ENCODE measurements around the gene PPP3CA.
"Not testable (repeated sequence)": the region's sequence is repeated elsewhere in the genome, so short reads cannot be mapped to it uniquely, and the experiment has no call there.

Gene PPP3CA

GRCh38 chr4:101009471-101009870, 337.9 kb downstream of the PPP3CA start:
- no peak for DNase-seq (ENCODE audit: low read depth in 2 of 2)

- no peak for DNase-seq (ENCODE audit: low read depth in 2 of 2)
Measured at GRCh38 chr4:101008503-101008902, 338.8 kb downstream of the PPP3CA start.

GRCh38 chr4:101005659-101006058, 341.7 kb downstream of the PPP3CA start:
- DNase-seq (ENCODE audit: low read depth in 2 of 2), result no peak

- DNase-seq (ENCODE audit: low read depth in 2 of 2), result no peak
Measured at GRCh38 chr4:101000496-101000895, 346.8 kb downstream of the PPP3CA start.

- DNase-seq (ENCODE audit: low read depth in 2 of 2), result no peak
Measured at GRCh38 chr4:100995671-100996070, 351.7 kb downstream of the PPP3CA start.

- DNase-seq (ENCODE audit: low read depth in 2 of 2), result not testable (repeated sequence)
Measured at GRCh38 chr4:100995002-100995401, 352.3 kb downstream of the PPP3CA start.

GRCh38 chr4:100991332-100992069, 355.8 kb downstream of the PPP3CA start:
- DNase-seq (ENCODE audit: low read depth in 2 of 2), result not testable (repeated sequence)

GRCh38 chr4:100989401-100989800, 357.9 kb downstream of the PPP3CA start:
- DNase-seq (ENCODE audit: low read depth in 2 of 2), result no peak

GRCh38 chr4:100988876-100989275, 358.4 kb downstream of the PPP3CA start:
- DNase-seq (ENCODE audit: low read depth in 2 of 2), result no peak

GRCh38 chr4:100986360-100986868, 360.9 kb downstream of the PPP3CA start:
- DNase-seq (ENCODE audit: low read depth in 2 of 2), result no peak

GRCh38 chr4:100985576-100985975, 361.8 kb downstream of the PPP3CA start:
- no peak for DNase-seq (ENCODE audit: low read depth in 2 of 2)

- DNase-seq (ENCODE audit: low read depth in 2 of 2), result no peak
Measured at GRCh38 chr4:100984901-100985300, 362.4 kb downstream of the PPP3CA start.

- DNase-seq (ENCODE audit: low read depth in 2 of 2), result no peak
Measured at GRCh38 chr4:100983426-100983825, 363.9 kb downstream of the PPP3CA start.

GRCh38 chr4:100982345-100982744, 365.0 kb downstream of the PPP3CA start:
- no peak for DNase-seq (ENCODE audit: low read depth in 2 of 2)

- DNase-seq (ENCODE audit: low read depth in 2 of 2), result no peak
Measured at GRCh38 chr4:100981447-100982204, 365.7 kb downstream of the PPP3CA start.

GRCh38 chr4:100979736-100980135, 367.6 kb downstream of the PPP3CA start:
- no peak for DNase-seq (ENCODE audit: low read depth in 2 of 2)

GRCh38 chr4:100977746-100978397, 369.5 kb downstream of the PPP3CA start:
- DNase-seq (ENCODE audit: low read depth in 2 of 2), result no peak

GRCh38 chr4:100977274-100977673, 370.1 kb downstream of the PPP3CA start:
- no peak for DNase-seq (ENCODE audit: low read depth in 2 of 2)

Measured in stimulated activated CD8-positive, alpha-beta memory T cell treated with anti-CD3 and anti-CD28 coated beads, Interleukin-15, amount 100 ng/mL, for 4 hours (primary cell).